Mucosa of descending colon (tissue), 3 donors: ENCODE results near the gene PF4V1. TPM values are rescaled to one million over a fixed set of nuclear protein-coding genes. Genes with fewer than 3 reads are reported as not detected.

Source experiments
- ATAC-seq: fragments of 200-7000 bp; cut with Tn5 transposase; one replicate; pipeline ENCODE4 v1.9.1; 2020; ENCODE audit warnings: mild to moderate bottlenecking, moderate library complexity
- DNase-seq, 3 donors: peaks; one replicate each; pipeline ENCODE4 v3.0.0-alpha.2; 2020
- H3K36me3 ChIP-seq: fragments of 200-600 bp; one replicate; pipeline ENCODE4 v1.8.0; 2021; ENCODE audit warnings: low read depth, mild to moderate bottlenecking
- H3K4me1 ChIP-seq: fragments of 200-600 bp; one replicate; pipeline ENCODE4 v1.8.0; 2021; ENCODE audit warnings: low read depth, mild to moderate bottlenecking
- H3K4me3 ChIP-seq: fragments of 200-600 bp; one replicate; pipeline ENCODE4 v1.8.0; 2021; ENCODE audit warnings: mild to moderate bottlenecking
- H3K9me3 ChIP-seq: fragments of 200-600 bp; one replicate; pipeline ENCODE4 v1.8.0; 2021; ENCODE audit warnings: mild to moderate bottlenecking
- intact Hi-C, 2 donors: fragments of 100-400 bp; cut with DNase I in 1 of 2; cut with micrococcal nuclease in 1 of 2; formaldehyde crosslinking; loops; one replicate each; pipeline versions ENCODE4 v1.11.0 to v1.11.1; 2022; cut with DNase I, micrococcal nuclease
- total RNA-seq, 3 donors: library from RNA; stranded (reverse); fragmentation: NEBNext Ultra II Directional in 2 of 3; extraction: Animal tissue kit (Norgen Biotek cat#: 25700) in 2 of 3; gene quantifications; one replicate each; pipeline versions ENCODE4 v1.2.1 to v1.2.4, GENCODE V29; 2021 to 2023
- TF ChIP-seq, protein P1 (sequence below): fragments of 200-600 bp; IDR thresholded peaks from one replicate; pipeline ENCODE4 v1.8.0; 2022; ENCODE audit warnings: antibody characterized with exemption, mild to moderate bottlenecking
- donor health status: DM: no; HTN: no; CAD: no; lungs with moderate emphysema.
- donor health status: DM: no; HTN: no; CAD: no.
- donor health status: DM: no; HTN: yes; CAD: no.

Gene PF4V1
- total RNA-seq, 3 donors from 2014 or later, result not detected

DNA sequence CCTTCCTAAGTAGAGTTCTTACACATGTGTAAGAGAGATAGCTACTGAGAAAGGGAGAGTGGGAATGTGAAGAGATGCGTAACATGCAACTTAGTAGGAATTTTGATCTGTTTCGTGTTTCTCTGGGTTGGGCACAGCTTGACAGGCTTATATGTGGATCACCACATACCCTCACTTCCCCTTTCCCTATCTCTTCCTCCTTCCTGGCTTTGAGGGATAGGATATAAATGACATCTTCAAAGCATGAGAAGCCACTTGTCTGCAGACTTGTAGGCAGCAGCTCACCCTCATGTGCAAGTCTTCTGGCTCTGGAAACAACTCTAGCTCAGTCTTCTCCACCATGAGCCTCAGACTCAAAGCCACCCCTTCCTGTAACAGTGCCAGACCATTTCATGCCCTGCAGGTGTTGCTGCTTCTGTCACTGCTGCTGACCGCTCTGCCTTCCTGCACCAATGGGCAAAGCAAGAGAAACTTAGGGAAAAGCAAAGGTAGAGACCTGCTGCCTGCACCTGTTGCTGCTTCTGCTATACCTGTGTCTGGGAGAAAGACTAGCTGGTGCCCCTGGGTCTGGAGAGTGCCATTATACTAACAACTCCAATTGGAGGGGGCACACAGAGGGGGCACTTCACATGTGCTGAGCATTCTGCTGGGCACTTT, 5.4 kb upstream of the PF4V1 start:
- Histone ChIP-seq H3K36me3 (no peaks in the 10 kb centered on the region), H3K4me3 (no peak overlapping the region), H3K9me3 (no peaks in the 10 kb centered on the region), H3K4me1 (no peaks in the 10 kb centered on the region)
- DNase-seq, result no peak
- ATAC-seq, result no peak
- intact Hi-C loops, result no loop called here
- TF ChIP-seq, protein P1, sequence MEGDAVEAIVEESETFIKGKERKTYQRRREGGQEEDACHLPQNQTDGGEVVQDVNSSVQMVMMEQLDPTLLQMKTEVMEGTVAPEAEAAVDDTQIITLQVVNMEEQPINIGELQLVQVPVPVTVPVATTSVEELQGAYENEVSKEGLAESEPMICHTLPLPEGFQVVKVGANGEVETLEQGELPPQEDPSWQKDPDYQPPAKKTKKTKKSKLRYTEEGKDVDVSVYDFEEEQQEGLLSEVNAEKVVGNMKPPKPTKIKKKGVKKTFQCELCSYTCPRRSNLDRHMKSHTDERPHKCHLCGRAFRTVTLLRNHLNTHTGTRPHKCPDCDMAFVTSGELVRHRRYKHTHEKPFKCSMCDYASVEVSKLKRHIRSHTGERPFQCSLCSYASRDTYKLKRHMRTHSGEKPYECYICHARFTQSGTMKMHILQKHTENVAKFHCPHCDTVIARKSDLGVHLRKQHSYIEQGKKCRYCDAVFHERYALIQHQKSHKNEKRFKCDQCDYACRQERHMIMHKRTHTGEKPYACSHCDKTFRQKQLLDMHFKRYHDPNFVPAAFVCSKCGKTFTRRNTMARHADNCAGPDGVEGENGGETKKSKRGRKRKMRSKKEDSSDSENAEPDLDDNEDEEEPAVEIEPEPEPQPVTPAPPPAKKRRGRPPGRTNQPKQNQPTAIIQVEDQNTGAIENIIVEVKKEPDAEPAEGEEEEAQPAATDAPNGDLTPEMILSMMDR, result no peak

DNA sequence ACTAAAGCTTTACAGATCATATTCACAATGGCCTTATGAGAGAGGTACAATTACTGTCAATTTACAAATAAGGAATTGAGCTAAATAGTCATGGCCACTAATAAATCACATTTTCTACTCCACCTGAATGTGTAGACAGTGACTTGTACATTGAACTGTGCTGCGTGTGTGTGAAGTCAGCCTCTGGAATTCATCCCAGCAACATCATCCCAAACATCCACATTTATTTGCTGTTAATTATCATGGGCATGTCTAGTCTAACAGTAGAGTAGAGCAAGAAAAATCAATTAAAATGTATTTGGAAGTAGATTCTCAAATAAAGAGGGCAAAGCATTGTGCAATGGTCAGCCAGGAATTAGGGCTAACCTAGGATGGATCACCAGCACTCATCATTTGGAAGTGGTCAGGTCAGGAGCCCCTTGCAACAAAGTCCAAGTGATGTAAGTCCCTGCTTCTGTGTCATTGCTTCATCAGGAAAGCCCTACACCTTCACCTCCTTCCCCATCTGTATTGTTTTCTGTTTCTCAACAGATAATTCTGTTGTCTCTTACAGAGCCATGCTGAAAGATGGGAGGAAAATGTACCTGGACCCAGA, 4.8 kb upstream of the PF4V1 start:
- no peak for DNase-seq
- no peak for ATAC-seq
- TF ChIP-seq, protein P1, result no peak
- no peaks in the 10 kb centered on the region for H3K36me3 ChIP-seq
- H3K4me3 ChIP-seq, result no peak overlapping the region
- intact Hi-C loops, result no loop called here
- H3K9me3 ChIP-seq, result no peaks in the 10 kb centered on the region
- no peaks in the 10 kb centered on the region for H3K4me1 ChIP-seq

DNA sequence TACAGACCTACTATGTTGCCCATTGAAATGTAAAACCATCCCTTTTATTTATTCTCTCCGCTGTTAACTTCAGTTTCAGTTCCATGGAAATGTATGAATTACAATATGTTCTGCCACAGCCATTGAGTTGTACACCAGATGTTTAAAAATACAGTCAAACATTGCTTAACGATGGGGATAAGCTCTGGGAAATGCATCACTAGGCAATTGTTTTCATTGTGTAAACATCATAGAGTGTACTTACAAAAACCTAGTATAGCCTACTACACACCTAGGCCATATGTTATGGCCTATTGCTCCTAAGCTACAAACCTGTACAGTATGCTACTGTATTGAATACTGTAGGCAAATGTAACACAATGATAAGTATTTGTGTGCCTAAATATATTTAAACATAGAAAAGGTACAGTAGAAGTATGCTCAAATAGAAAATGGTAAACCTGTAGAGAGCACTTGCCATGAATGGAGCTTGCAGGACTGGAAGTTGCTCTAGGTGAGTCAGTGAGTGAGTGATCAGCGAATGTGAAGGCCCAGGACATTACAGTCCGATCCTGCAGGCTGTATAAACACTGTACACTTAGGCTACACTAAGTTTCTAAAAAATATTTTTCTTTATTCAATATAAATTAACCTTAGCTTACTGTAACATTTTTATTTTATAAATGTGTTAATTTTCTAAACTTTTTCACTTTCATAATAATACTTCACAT, 2.7 kb upstream of the PF4V1 start:
- no peaks in the 10 kb centered on the region for H3K4me1 ChIP-seq
- no peaks in the 10 kb centered on the region for H3K9me3 ChIP-seq
- H3K4me3 ChIP-seq, result no peak overlapping the region
- peak; percentile 82 for ATAC-seq
- DNase-seq, result no peak
- TF ChIP-seq, protein P1, result no peak
- intact Hi-C loops, result no loop called here
- H3K36me3 ChIP-seq, result no peaks in the 10 kb centered on the region

DNA sequence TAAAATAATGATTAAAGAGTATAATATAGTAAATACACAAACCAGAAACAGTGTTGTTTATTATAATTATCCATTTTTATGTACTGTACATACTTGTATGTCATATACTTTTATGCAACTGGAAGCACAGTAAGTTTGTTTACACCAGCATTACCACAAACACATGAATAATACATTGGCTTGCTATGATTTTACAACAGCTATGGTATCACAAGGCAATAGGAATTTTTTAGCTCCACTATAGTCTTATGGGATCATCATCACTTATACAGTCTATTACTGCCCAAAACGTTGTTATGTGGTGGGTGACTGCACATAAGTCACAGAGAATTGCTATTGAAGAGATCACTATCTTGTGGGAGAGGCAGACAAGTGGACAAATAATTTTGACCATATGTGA, 1.8 kb upstream of the PF4V1 start:
- Histone ChIP-seq H3K4me1 (no peaks in the 10 kb centered on the region), H3K9me3 (no peaks in the 10 kb centered on the region), H3K36me3 (no peaks in the 10 kb centered on the region), H3K4me3 (no peak overlapping the region)
- DNase-seq (no peak), ATAC-seq (no peak)
- intact Hi-C loops, result no loop called here
- TF ChIP-seq, protein P1, result no peak

DNA sequence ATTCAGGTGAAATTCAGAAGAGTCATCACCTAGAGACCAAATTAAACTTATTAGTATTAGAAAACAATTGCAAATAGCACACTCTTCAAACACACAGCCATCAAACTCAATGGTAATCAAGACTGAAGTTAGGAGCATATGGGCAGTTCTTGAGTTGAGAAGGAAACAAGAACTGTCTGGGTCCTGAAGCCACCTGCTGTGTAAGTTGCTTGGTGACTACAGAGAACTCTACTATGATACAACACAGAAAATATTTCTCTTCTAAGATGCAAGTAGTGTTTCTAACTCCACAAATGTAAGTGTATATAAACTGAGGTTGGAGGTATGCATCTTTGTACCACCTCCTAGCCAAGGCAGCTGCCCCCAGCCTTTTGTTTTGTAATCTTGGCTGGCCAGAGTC, 325 bp upstream of the PF4V1 start:
- no peaks in the 10 kb centered on the region for H3K4me1 ChIP-seq
- H3K9me3 ChIP-seq, result no peaks in the 10 kb centered on the region
- H3K36me3 ChIP-seq, result no peaks in the 10 kb centered on the region
- ATAC-seq (no peak), DNase-seq (no peak)
- TF ChIP-seq, protein P1, result no peak
- no peak overlapping the region for H3K4me3 ChIP-seq
- intact Hi-C loops, result no loop called here
